Nephron (organoid): ENCODE results near the gene BACH2.
"Not testable (repeated sequence)": the region's sequence is repeated elsewhere in the genome, so short reads cannot be mapped to it uniquely, and the experiment has no call there.

Source experiments
- H3K27ac Mint-ChIP-seq, 3 experiments: 2 replicates each; pipeline ENCODE4 v1.8.0; 2020; ENCODE audit warnings: mixed read lengths in 3 of 3, mild to moderate bottlenecking in 2 of 3, moderate library complexity in 1 of 3
- H3K27me3 Mint-ChIP-seq: 2 replicates; pipeline ENCODE4 v1.8.0; 2021; ENCODE audit warnings: low read depth, mild to moderate bottlenecking, moderate library complexity, mixed read lengths
- H3K36me3 Mint-ChIP-seq: 2 replicates; pipeline ENCODE4 v1.8.0; 2020; ENCODE audit warnings: low read depth, mixed read lengths
- H3K4me1 Mint-ChIP-seq: 2 replicates; pipeline ENCODE4 v1.8.0; 2020; ENCODE audit warnings: mixed read lengths
- H3K4me3 Mint-ChIP-seq, 3 experiments: 2 replicates each; pipeline ENCODE4 v1.8.0; 2020; ENCODE audit warnings: mild to moderate bottlenecking in 3 of 3, mixed read lengths in 3 of 3, moderate library complexity in 2 of 3
- H3K9me3 Mint-ChIP-seq: 2 replicates; pipeline ENCODE4 v1.8.0; 2020; ENCODE audit warnings: mixed read lengths
- TF ChIP-seq, protein P1 (sequence below), 3 experiments: fragments of 200-600 bp; sonication (generic); IDR thresholded peaks; one replicate each; pipeline ENCODE4 v1.5.0; 2021; ENCODE audit warnings: antibody characterized with exemption in 3 of 3; ENCODE audit not compliant: unreplicated experiment in 3 of 3

The BACH2 gene

DNA sequence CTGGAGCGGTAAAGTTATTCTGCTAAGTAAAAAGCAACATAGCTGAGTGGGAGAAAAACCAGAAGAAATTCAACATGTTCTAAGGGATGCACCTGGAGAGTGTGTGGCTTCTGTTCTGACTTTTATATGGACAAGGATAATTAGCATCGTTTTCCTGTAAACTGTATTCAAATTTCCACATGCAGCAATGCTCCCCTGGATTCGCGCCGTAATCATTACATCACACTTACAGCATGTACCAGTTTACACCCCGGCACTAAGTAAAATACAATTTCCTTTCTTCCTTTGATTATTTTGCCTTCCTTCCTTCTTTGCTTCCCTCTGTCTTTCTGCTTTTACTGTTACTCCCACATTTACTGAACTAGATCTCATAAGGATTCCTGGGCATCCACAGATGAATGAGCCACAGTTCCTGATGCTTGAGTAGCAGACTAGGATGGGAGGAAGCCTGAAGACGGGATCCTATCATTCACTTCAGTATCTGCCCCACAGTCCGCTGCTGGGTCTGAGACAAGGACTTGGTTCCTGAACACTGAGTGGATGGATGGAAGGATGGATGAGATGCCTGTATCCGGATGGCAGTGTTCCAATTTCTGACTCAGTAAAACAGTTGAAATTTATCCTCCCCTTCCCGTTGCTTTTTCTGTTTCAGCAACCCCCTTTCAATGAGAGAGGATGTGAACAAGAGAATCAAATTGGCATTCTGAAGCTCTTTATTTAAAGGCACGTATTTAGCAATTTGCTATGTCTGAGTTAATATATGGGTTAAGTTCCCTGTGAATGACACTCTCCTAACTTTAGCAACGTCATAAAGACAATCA, 227.7 kb downstream of the BACH2 start:
- TF ChIP-seq, protein P1, sequence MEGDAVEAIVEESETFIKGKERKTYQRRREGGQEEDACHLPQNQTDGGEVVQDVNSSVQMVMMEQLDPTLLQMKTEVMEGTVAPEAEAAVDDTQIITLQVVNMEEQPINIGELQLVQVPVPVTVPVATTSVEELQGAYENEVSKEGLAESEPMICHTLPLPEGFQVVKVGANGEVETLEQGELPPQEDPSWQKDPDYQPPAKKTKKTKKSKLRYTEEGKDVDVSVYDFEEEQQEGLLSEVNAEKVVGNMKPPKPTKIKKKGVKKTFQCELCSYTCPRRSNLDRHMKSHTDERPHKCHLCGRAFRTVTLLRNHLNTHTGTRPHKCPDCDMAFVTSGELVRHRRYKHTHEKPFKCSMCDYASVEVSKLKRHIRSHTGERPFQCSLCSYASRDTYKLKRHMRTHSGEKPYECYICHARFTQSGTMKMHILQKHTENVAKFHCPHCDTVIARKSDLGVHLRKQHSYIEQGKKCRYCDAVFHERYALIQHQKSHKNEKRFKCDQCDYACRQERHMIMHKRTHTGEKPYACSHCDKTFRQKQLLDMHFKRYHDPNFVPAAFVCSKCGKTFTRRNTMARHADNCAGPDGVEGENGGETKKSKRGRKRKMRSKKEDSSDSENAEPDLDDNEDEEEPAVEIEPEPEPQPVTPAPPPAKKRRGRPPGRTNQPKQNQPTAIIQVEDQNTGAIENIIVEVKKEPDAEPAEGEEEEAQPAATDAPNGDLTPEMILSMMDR (IDR thresholded peaks at IDR 0.05; ENCODE audit: unreplicated experiment in 3 of 3) = no peak
- Mint-ChIP-seq H3K9me3 (no peaks in the 10 kb centered on the region), H3K4me3 (no peak overlapping the region), H3K27me3 (no peaks in the 10 kb centered on the region), H3K27ac (peak overlapping the region in 1 of 3 experiments; percentile 6), H3K4me1 (peaks cover 26% of the 10 kb centered on the region), H3K36me3 (no peaks in the 10 kb centered on the region)

DNA sequence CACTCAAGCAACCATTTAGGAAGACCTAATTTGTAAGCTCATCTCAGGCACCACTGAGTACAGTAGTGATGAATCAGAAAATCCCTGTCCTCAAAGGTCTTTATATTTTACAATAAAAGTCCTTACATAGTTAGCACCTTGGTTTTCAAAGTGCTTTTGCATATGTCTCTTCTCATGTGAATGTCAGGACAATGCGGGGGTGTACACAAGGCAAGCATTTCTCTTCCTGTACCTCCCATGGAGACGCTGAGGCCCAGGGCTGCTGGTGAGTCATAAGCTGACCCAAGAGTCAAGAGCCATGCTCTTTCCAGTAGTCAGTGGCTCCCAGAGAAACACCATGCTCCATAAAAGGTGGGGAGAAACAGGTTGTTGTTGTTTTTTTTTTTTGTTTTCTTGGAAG, 228.4 kb downstream of the BACH2 start:
- Mint-ChIP-seq H3K4me1 (peaks cover 21% of the 10 kb centered on the region), H3K27me3 (no peaks in the 10 kb centered on the region), H3K4me3 (no peak overlapping the region), H3K9me3 (no peaks in the 10 kb centered on the region), H3K36me3 (no peaks in the 10 kb centered on the region), H3K27ac (no peak overlapping the region)
- TF ChIP-seq, protein P1 (IDR thresholded peaks at IDR 0.05; ENCODE audit: unreplicated experiment in 3 of 3) = no peak

DNA sequence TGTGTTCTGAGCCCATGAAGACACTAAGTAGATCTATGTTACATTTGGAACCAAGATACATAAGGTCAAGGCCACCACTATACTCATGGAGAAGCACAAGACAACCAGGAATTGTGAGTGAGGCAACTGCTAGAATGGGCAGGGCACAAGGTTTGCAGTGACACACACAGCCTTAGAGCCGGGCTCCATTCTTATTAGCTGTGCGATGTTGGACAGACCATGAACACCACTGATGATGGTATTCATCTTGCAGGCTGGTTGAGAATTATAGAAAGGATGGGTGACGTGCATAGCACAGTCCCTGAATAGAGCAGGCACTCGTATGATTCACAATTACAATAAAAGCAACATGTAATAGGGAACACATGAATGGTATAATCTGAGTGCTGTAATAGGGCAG, 229.9 kb downstream of the BACH2 start:
- Mint-ChIP-seq H3K36me3 (no peaks in the 10 kb centered on the region), H3K4me3 (no peak overlapping the region), H3K27ac (no peak overlapping the region), H3K27me3 (no peaks in the 10 kb centered on the region), H3K4me1 (peaks cover 16% of the 10 kb centered on the region), H3K9me3 (no peaks in the 10 kb centered on the region)
- TF ChIP-seq, protein P1 (IDR thresholded peaks at IDR 0.05; ENCODE audit: unreplicated experiment in 3 of 3) = no peak

DNA sequence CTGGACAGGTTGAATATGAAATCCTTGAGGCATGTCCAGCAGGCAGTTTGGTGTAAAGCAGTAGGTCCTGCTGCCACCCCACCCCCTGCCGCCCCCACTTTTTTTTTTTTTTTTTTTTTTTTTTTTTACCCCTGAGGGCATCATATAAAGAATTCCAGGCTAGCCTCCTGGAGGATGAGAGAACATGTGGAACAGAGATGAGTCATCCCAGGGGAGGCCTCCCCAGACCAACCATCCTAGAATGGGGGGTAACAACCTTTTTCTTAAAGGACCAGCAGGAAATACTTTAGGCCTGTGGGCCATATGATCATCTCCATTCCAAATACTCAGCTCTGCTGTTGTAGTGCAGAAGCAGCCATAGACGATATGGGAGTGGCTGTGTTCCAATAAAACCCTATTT, 231.5 kb downstream of the BACH2 start:
- Mint-ChIP-seq H3K27me3 (no peaks in the 10 kb centered on the region), H3K27ac (no peak overlapping the region), H3K4me1 (peaks cover 16% of the 10 kb centered on the region), H3K4me3 (no peak overlapping the region), H3K9me3 (peaks cover under 1% of the 10 kb centered on the region), H3K36me3 (peaks cover 2% of the 10 kb centered on the region)
- TF ChIP-seq, protein P1 (IDR thresholded peaks at IDR 0.05; ENCODE audit: unreplicated experiment in 3 of 3) = no peak

DNA sequence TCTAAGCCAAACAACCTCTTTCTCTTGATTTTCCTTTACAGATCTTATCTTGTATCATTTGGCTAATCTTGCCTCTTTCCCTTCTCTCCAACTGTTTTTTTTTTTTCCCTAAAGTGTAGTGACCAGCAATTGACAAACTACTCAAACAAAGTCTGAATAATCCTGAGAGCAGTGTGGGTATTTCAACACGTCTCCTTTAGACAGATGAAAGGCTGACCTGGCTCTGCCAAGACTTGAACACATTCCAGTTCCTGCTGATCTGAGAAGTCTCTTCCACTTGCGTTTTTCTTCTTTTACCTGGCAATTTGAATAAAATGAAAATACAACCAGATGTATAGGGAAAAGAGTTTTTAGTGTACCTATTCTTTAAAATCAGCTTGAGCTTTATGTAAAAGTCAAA, 234.0 kb downstream of the BACH2 start:
- Mint-ChIP-seq H3K4me3 (no peak overlapping the region), H3K4me1 (no peaks in the 10 kb centered on the region), H3K27me3 (no peaks in the 10 kb centered on the region), H3K9me3 (peaks cover 10% of the 10 kb centered on the region), H3K27ac (no peak overlapping the region), H3K36me3 (peaks cover 8% of the 10 kb centered on the region)
- TF ChIP-seq, protein P1 (IDR thresholded peaks at IDR 0.05; ENCODE audit: unreplicated experiment in 3 of 3) = no peak

DNA sequence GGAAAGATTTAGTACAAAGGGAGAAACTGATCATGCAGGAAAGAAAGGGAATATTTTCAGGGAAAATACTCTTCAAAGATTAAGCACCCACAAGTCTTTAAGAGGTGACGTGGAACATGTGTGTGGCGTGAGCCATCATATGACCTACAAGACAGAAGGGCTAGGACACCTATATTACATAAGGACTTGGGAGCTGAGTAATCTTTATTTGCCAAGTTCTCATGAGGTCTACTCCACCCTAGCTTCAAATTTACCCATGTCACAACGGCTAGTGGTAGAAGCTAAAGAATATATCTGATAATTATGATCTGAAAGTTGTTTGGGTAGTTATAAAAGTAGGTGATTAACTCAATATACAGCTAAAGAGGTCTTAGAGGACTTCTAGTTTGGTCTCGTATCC, 234.6 kb downstream of the BACH2 start:
- Mint-ChIP-seq H3K4me3 (no peak overlapping the region), H3K4me1 (no peaks in the 10 kb centered on the region), H3K9me3 (peaks cover 14% of the 10 kb centered on the region), H3K36me3 (peaks cover 10% of the 10 kb centered on the region), H3K27me3 (no peaks in the 10 kb centered on the region), H3K27ac (no peak overlapping the region)
- TF ChIP-seq, protein P1 (IDR thresholded peaks at IDR 0.05; ENCODE audit: unreplicated experiment in 3 of 3) = no peak

DNA sequence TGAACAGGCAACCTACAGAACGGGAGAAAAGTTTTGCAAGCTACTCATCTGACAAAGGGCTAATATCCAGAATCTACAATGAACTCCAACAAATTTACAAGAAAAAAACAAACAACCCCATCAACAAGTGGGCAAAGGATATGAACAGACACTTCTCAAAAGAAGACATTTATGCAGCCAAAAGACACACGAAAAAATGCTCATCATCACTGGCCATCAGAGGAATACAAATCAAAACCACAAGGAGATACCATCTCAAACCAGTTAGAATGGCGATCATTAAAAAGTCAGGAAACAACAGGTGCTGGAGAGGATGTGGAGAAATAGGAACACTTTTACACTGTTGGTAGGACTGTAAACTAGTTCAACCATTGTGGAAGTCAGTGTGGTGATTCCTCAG, 237.5 kb downstream of the BACH2 start:
- not testable (repeated sequence) for H3K27ac Mint-ChIP-seq, H3K27me3 Mint-ChIP-seq, H3K4me1 Mint-ChIP-seq, H3K4me3 Mint-ChIP-seq
- Mint-ChIP-seq H3K36me3 (peaks cover 24% of the 10 kb centered on the region), H3K9me3 (peaks cover 31% of the 10 kb centered on the region)

DNA sequence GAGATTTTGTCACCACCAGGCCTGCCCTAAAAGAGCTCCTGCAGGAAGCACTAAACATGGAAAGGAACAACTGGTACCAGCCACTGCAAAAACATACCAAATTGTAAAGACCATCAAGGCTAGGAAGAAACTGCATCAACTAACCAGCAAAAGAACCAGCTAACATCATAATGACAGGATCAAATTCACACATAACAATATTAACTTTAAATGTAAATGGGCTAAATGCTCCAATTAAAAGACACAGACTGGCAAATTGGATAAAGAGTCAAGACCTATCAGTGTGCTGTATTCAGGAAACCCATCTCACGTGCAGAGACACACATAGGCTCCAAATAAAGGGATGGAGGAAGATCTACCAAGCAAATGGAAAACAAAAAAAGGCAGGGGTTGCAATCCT, 240.7 kb downstream of the BACH2 start:
- H3K27me3 Mint-ChIP-seq, H3K27ac Mint-ChIP-seq, H3K4me1 Mint-ChIP-seq, H3K4me3 Mint-ChIP-seq: not testable (repeated sequence)
- Mint-ChIP-seq H3K36me3 (peaks cover 40% of the 10 kb centered on the region), H3K9me3 (peaks cover 45% of the 10 kb centered on the region)

DNA sequence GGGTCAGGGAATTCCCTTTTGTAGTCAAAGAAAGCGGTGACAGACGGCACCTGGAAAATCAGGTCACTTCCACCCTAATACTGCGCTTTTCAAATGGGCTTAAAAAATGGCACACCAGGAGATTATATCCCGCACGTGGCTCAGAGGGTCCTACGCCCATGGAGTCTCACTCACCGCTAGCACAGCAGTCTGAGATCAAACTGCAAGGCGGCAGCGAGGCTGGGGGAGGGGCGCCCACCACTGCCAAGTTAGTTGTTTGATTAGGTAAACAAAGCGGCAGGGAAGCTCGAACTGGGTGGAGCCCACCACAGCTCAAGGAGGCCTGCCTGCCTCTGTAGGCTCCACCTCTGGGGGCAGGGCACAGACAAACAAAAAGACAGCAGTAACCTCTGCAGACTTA, 242.4 kb downstream of the BACH2 start:
- H3K27me3 Mint-ChIP-seq, H3K4me3 Mint-ChIP-seq, H3K4me1 Mint-ChIP-seq, H3K27ac Mint-ChIP-seq: not testable (repeated sequence)
- H3K9me3 Mint-ChIP-seq = peaks cover 43% of the 10 kb centered on the region
- peaks cover 35% of the 10 kb centered on the region for H3K36me3 Mint-ChIP-seq
